ENCODE measurements around the gene PXMP2.

DNA sequence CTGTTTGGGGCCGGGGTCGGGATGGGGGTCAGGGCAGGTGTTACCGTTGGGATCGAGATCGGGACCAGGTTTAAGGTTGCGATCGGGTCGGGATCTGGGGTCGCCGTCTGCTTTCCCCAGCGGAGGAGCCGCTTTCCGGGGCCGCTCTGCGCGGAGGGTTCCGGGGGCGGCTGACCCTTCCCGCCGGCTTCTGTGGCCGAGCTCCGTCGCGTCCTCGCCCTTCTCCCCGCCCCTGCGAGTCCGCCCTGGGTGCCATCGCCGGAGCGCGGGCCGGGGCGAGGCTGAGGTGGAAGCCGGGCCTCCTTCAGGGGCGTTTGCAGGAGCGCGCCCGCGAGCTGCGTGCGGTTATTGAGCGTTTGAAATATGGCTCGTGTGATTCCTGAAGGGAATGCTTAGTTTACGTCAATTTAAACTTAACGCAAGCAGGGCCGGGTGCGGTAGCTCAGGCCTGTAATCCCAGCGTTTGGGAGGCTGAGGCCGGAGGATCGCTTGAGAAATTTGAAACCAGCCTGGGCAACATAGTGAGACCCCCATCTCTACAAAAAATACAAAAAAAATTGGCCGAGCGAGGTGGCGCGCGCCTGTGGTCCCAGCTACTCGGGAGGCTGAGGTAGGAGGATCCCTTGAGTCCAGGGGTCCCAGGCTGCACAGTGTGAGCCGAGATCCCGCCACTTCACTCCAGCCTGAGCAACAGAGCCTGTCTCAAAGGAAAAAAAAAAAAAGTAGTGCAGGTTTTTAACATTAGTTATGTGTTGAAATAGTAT, 23.9 kb downstream of the PXMP2 start:
- TF ChIP-seq, protein P1, sequence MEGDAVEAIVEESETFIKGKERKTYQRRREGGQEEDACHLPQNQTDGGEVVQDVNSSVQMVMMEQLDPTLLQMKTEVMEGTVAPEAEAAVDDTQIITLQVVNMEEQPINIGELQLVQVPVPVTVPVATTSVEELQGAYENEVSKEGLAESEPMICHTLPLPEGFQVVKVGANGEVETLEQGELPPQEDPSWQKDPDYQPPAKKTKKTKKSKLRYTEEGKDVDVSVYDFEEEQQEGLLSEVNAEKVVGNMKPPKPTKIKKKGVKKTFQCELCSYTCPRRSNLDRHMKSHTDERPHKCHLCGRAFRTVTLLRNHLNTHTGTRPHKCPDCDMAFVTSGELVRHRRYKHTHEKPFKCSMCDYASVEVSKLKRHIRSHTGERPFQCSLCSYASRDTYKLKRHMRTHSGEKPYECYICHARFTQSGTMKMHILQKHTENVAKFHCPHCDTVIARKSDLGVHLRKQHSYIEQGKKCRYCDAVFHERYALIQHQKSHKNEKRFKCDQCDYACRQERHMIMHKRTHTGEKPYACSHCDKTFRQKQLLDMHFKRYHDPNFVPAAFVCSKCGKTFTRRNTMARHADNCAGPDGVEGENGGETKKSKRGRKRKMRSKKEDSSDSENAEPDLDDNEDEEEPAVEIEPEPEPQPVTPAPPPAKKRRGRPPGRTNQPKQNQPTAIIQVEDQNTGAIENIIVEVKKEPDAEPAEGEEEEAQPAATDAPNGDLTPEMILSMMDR (IDR thresholded peaks at IDR 0.05): no peak
- TF ChIP-seq POLR2A (IDR thresholded peaks at IDR 0.05): no peak
